K562 (cell line): Measurements from ENCODE around the gene TRIM47. TPM values are rescaled to one million over a fixed set of nuclear protein-coding genes. Genes with fewer than 3 reads are reported as not detected.

Experiments
- ATAC-seq: fragments of 200-7000 bp; cut with Tn5 transposase; 3 replicates; pipeline ENCODE4 v1.9.1; 2020; ENCODE audit warnings: moderate library complexity
- BruUV-seq: library from RNA; stranded (reverse); fragments of 400-500 nt; replicated peaks from 2 replicates; lab custom pipeline; 2021; lab: Mats Ljungman, UMichigan
- CTCF ChIA-PET: fragments of 300-600 bp; formaldehyde crosslinking; extraction: SDS; loops from one replicate; lab custom pipeline; 2021; ENCODE audit warnings: low intra/inter-chr PET ratio; lab: Yijun Ruan, JAX
- POLR2A ChIA-PET: fragments of 300-600, 350-650 bp; sonication (Branson Sonifier 250); formaldehyde crosslinking; extraction: SDS; loops from one replicate; lab custom pipeline; 2021; ENCODE audit warnings: antibody characterized with exemption, inconsistent platforms; lab: Yijun Ruan, JAX
- DNase-seq, 4 experiments: peaks; one replicate each; pipeline versions ENCODE4 v3.0.0 to v3.0.0-alpha.2; 2011 to 2018; ENCODE audit warnings: low spot score in 3 of 4, mixed read lengths in 3 of 4; ENCODE audit errors: extremely low read depth in 1 of 4
- FAIRE-seq: peaks from 2 replicates; lab custom pipeline; 2011; peaks lifted over from hg19 to GRCh38; lab: Jason Lieb, UNC
- H2AFZ ChIP-seq: 2 replicates; pipeline ENCODE4 v1.6.0; 2011; ENCODE audit warnings: low read depth, low read length, control low read depth, inconsistent platforms
- H3K27ac ChIP-seq: fragments of 200-600 bp; 3 replicates; pipeline ENCODE4 v1.8.0; 2011; ENCODE audit warnings: low read depth, mild to moderate bottlenecking, control low read depth, inconsistent platforms, low read length, moderate library complexity, mixed read lengths; ENCODE audit errors: extremely low read depth
- H3K27me3 ChIP-seq, 2 experiments: fragments of 300-600 bp in 1 of 2; 2 replicates in 1 of 2; 3 replicates in 1 of 2; pipeline versions ENCODE4 v1.6.0 to v1.8.0; 2011; ENCODE audit warnings: inconsistent platforms in 2 of 2, low read length in 2 of 2, mild to moderate bottlenecking in 1 of 2, mixed read lengths in 1 of 2, moderate library complexity in 1 of 2; ENCODE audit not compliant: control insufficient read depth in 2 of 2, insufficient read depth in 2 of 2
- H3K36me3 ChIP-seq: fragments of 300-600 bp; 3 replicates; pipeline ENCODE4 v1.8.0; 2011; ENCODE audit warnings: mild to moderate bottlenecking, low read length, inconsistent platforms; ENCODE audit not compliant: control insufficient read depth, insufficient read depth
- H3K4me1 ChIP-seq, 2 experiments: fragments of 200-600 bp in 1 of 2; replicated peaks in 1 of 2; 2 replicates in 1 of 2; 3 replicates in 1 of 2; pipeline versions ENCODE4 v1.5.1 to v1.8.0; 2011; ENCODE audit warnings: inconsistent platforms in 2 of 2, low read length in 2 of 2, mild to moderate bottlenecking in 1 of 2, mixed read lengths in 1 of 2, moderate library complexity in 1 of 2; ENCODE audit not compliant: control insufficient read depth in 2 of 2, insufficient read depth in 2 of 2
- H3K4me2 ChIP-seq: 2 replicates; pipeline ENCODE4 v1.6.1; 2011; ENCODE audit warnings: low read length, control low read depth, inconsistent platforms, mixed read lengths; ENCODE audit not compliant: insufficient read depth
- H3K4me3 ChIP-seq: fragments of 200-600 bp; sonication (generic), shearing (Covaris generic); 2 replicates; pipeline ENCODE4 v1.5.1; 2016; ENCODE audit warnings: control low read depth, inconsistent platforms
- H3K79me2 ChIP-seq: fragments of 200-600 bp; 3 replicates; pipeline ENCODE4 v1.8.0; 2011; ENCODE audit warnings: low read length, inconsistent platforms; ENCODE audit not compliant: control insufficient read depth, insufficient read depth
- H3K9ac ChIP-seq, 2 experiments: 2 replicates each; pipeline versions ENCODE4 v1.6.0 to v1.6.1; 2011; ENCODE audit warnings: low read depth in 2 of 2, low read length in 2 of 2, control low read depth in 1 of 2, inconsistent platforms in 1 of 2, mild to moderate bottlenecking in 1 of 2, mixed read lengths in 1 of 2; ENCODE audit not compliant: insufficient read depth in 1 of 2
- H3K9me1 ChIP-seq: one replicate; pipeline ENCODE4 v1.6.0; 2011; ENCODE audit warnings: inconsistent platforms, mild to moderate bottlenecking, low read length, moderate library complexity; ENCODE audit not compliant: control insufficient read depth, insufficient read depth
- H3K9me3 ChIP-seq: replicated peaks from 2 replicates; pipeline ENCODE4 v1.5.1; 2011; ENCODE audit warnings: low read depth, low read length, inconsistent platforms; ENCODE audit not compliant: control insufficient read depth, insufficient read depth
- H4K20me1 ChIP-seq: replicated peaks from 2 replicates; pipeline ENCODE4 v1.6.1; 2011; ENCODE audit warnings: low read length, inconsistent platforms, mixed read lengths; ENCODE audit not compliant: control insufficient read depth, insufficient read depth
- BRF1 ChIP-seq: IDR thresholded peaks from 3 replicates; pipeline ENCODE4 v1.6.1; 2011; ENCODE audit warnings: borderline replicate concordance, mild to moderate bottlenecking; ENCODE audit not compliant: insufficient read length; ENCODE audit errors: extremely low read depth
- CBFB ChIP-seq: sonication (generic); formaldehyde crosslinking; IDR thresholded peaks from 2 replicates; pipeline ENCODE4 v1.4.0; 2020; ENCODE audit warnings: mild to moderate bottlenecking, missing genetic modification reagents
- COPS2 ChIP-seq: fragments of 450-650 bp; conservative IDR thresholded peaks from 2 replicates; pipeline ENCODE4 v1.6.1; 2016; ENCODE audit warnings: mild to moderate bottlenecking, moderate library complexity
- FOXJ2 ChIP-seq: fragments of 200-800 bp; sonication (Bioruptor generic); IDR thresholded peaks from 2 replicates; pipeline ENCODE4 v1.6.1; 2016; ENCODE audit warnings: missing genetic modification characterization, missing compliant biosample characterization
- KLF1 ChIP-seq: fragments of 450-650 bp; IDR thresholded peaks from 2 replicates; pipeline ENCODE4 v1.6.1; 2016; ENCODE audit warnings: missing genetic modification characterization, missing compliant biosample characterization
- PHF20 ChIP-seq: fragments of 450-650 bp; IDR thresholded peaks from 2 replicates; pipeline ENCODE4 v1.6.1; 2018; ENCODE audit not compliant: partially characterized antibody
- RBM22 ChIP-seq: fragments of 200-400 bp; formaldehyde crosslinking; IDR thresholded peaks from 2 replicates; pipeline ENCODE4 v1.6.1; 2018; ENCODE audit warnings: low read length, low read depth; ENCODE audit not compliant: poor library complexity, severe bottlenecking
- TBP ChIP-seq: optimal IDR thresholded peaks from 2 replicates; pipeline ENCODE3; 2011; ENCODE audit warnings: low read depth, low read length, improper control_type of control experiment
- TCF7L2 ChIP-seq: fragments of 150-350 bp; IDR thresholded peaks from 2 replicates; pipeline ENCODE4 v1.6.1; 2016; ENCODE audit warnings: low read depth, mild to moderate bottlenecking, low read length, moderate library complexity
- ZBED1 ChIP-seq: IDR thresholded peaks from 2 replicates; pipeline ENCODE4 v1.6.1; 2014
- ZNF644 ChIP-seq: fragments of 200-800 bp; sonication (Bioruptor generic); IDR thresholded peaks from 2 replicates; pipeline ENCODE4 v1.6.1; 2016; ENCODE audit warnings: low read depth, missing genetic modification characterization, missing compliant biosample characterization
- WGBS: fragments of 100-300 bp; shearing (Covaris generic); methylation state at CpG from one replicate; pipeline ENCODE4 v1.1.6; 2016; ENCODE audit warnings: low coverage, mixed read lengths; ENCODE audit not compliant: insufficient coverage; ENCODE audit errors: missing lambda C conversion rate; 5-methylcytosine and 5-hydroxymethylcytosine counted together
- in situ Hi-C: fragments of 300-500 bp; cut with MboI; formaldehyde crosslinking; loops from 4 replicates; pipeline ENCODE4 v1.15.0; 2018; ENCODE audit warnings: inconsistent platforms, mixed read lengths
- intact Hi-C: fragments of 100-400 bp; cut with micrococcal nuclease; formaldehyde crosslinking; loops from 2 replicates; pipeline ENCODE4 v1.14.2; 2022
- polyA plus RNA-seq, 8 experiments: library from polyadenylated mRNA; depleted of rRNA in 4 of 8; stranded (reverse) in 5 of 8; unstranded in 3 of 8; fragments of >200 nt; fragmentation: Nextera tagmentation in 2 of 8; fragmentation: Illumina TruSeq in 1 of 8; extraction: Ambion mirVana in 2 of 8; extraction: Trizol in 1 of 8; gene quantifications; 2 replicates each; pipeline versions ENCODE4 v1.2.1 to v1.2.3, GENCODE V29; 2011 to 2014; ENCODE audit warnings: inconsistent platforms in 1 of 8, missing spikeins in 1 of 8
- total RNA-seq, 7 experiments: library from RNA; depleted of rRNA in 6 of 7; stranded (reverse); fragments of >200 nt in 6 of 7; fragmentation: Illumina TruSeq in 2 of 7; extraction: Trizol in 2 of 7; gene quantifications; 2 replicates each; pipeline versions ENCODE4 v1.2.1 to v1.2.3, GENCODE V29; 2011 to 2021; ENCODE audit warnings: low replicate concordance in 1 of 7
- TF ChIP-seq, protein P1 (sequence below): fragments of 250-450 bp; sonication (Bioruptor Pico); IDR thresholded peaks from 2 replicates; pipeline ENCODE4 v1.8.0; 2022; ENCODE audit warnings: moderate library complexity, mild to moderate bottlenecking, inconsistent platforms

TRIM47 gene
- total and polyA plus RNA-seq, 9 of the 15 experiments (the other 6 are each of a cell fraction or from before 2014, with no cell fraction given): 0.56 to 6.1 (median 3.2) TPM

DNA sequence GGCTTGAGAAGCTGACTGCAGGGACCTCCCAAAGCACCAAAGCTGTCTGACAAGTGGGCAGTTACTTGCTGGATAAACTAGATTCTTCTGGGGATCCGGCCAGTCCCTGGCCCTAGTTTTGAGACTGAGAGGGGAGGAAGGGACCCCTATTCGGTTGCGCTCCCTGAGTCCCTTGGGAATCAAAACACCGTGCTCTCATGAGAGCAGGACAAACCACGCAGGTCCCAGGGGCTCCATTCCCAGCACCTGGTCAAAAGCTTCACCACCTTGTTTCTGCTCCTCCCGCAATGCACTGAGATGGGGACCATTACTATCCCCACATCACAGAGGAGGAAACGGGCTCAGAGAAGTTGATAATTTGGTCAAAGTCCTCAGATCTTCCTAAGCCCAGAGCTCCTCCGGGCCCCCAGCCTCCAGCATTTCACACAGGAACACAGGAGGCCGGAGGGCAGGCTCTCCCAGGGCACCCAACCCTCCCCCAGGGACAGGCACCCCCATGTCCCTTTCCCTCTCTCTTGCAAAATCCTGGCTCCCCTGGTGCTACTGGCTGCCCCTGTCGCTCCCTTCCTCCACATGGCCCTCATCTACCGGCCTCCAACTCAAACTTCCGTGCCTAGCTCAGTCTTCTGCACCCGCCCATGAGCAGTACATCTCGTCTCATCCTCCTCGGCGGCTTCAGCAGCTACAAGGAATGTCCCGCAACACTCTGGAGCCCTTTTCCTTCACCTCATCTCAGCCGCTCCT, 15.1 kb upstream of the TRIM47 start:
- BruUV-seq: no TSS peak
- Histone ChIP-seq H3K9ac (peak overlapping the region in 1 of 2 experiments; percentile 100; a peak in 2 of 4 replicates), H3K9me3 (no peaks in the 10 kb centered on the region), H3K9me1 (peaks cover 4% of the 10 kb centered on the region), H3K36me3 (peaks cover 48% of the 10 kb centered on the region; the same call in 1 of the 3 replicates), H3K27ac (no peak overlapping the region), H4K20me1 (no peaks in the 10 kb centered on the region), H2AFZ (no peak overlapping the region), H3K4me1 (peaks cover 13 to 78% of the 10 kb centered on the region in 2 experiments; a peak in 4 of 5 replicates), H3K4me2 (no peak overlapping the region), H3K4me3 (no peak overlapping the region), H3K27me3 (no peaks in the 10 kb centered on the region), H3K79me2 (peaks cover 31% of the 10 kb centered on the region)
- DNase-seq (no peak), ATAC-seq (no peak), FAIRE-seq (no peak)
- in situ Hi-C loops: no loop called here
- 87% methylated on average over 16 of the region's 18 CpGs for WGBS
- no peak for TF ChIP-seq ZBED1
- no peak for TF ChIP-seq ZNF644
- TF ChIP-seq PHF20: no peak
- no peak for TF ChIP-seq TBP
- TF ChIP-seq, protein P1, sequence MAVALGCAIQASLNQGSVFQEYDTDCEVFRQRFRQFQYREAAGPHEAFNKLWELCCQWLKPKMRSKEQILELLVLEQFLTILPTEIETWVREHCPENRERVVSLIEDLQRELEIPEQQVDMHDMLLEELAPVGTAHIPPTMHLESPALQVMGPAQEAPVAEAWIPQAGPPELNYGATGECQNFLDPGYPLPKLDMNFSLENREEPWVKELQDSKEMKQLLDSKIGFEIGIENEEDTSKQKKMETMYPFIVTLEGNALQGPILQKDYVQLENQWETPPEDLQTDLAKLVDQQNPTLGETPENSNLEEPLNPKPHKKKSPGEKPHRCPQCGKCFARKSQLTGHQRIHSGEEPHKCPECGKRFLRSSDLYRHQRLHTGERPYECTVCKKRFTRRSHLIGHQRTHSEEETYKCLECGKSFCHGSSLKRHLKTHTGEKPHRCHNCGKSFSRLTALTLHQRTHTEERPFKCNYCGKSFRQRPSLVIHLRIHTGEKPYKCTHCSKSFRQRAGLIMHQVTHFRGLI (CRISPR knock-in tag): no peak
- TF ChIP-seq RBM22: no peak
- no peak for TF ChIP-seq FOXJ2
- TF ChIP-seq TCF7L2: no peak
- TF ChIP-seq BRF1: no peak
- no peak for TF ChIP-seq CBFB (CRISPR knock-in tag)
- TF ChIP-seq KLF1 (tag): no peak
- no peak for TF ChIP-seq COPS2
- CTCF ChIA-PET: no interaction called here
- POLR2A ChIA-PET: interaction anchor here (0.6 to 15.9 kb wide), 13 partner anchors 9 to 353 kb away, joined by 3 to 169 read pairs (median 4); partner anchors contain the start of genes TRIM47 and WBP2
- intact Hi-C loops: no loop called here
